NCI-H748 (cell line): Measurements from ENCODE around the gene TBX10.
A peak's percentile ranks its signal among the peaks of the same experiment; 100 is the strongest.
"Not testable (repeated sequence)": the region's sequence is repeated elsewhere in the genome, so short reads cannot be mapped to it uniquely, and the experiment has no call there.

Experiments used
- DNase-seq: peaks from one replicate; lab custom pipeline; 2025; ENCODE audit not compliant: unreplicated experiment; lab: John Stamatoyannopoulos, UW

TBX10 gene

DNA sequence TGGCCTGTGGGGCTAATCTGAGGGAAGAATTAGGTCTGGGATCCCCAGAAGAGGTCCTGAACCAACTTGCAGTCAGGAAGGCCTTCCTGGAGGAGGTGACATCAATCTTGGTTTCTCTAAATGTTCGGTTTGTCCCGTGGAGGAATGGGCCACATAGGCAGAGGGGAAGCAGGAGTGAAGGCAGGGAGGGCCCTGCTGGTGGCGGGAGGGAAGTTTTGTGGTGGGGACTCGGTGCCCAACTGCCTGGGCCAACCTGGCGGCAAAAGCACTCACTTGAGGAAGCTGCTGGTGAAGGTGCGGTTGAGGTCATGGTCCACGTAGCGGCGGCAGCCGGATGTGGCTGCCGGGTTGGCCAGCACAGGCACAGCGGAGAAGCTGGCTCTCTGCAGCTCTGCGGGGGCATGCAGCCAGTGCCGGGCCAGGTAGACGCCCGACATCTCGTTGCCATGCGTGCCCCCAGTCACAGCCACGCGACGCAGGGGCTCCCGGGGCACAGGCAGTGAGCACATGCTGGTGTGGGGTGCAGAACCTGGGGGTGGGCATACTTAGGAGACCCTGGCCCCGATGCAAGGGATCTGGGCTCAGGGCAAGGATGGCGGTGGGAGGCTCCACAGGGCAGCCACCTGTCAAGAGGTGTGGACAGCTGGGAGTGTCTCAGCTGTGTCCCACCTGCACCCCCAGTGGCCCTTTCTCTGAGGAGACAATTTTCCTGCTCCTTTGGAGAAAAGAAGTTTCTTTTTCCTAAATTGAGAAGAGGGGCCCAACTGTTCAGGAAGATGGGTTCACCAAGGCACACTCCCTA, 7.2 kb upstream of the TBX10 start:
- DNase-seq = no peak

GRCh38 chr11:67645521-67646461, 6.2 kb upstream of the TBX10 start:
- no peak for DNase-seq

- DNase-seq = no peak
These were observed 5.2 kb upstream of the TBX10 start for GRCh38 chr11:67644472-67645418.

DNA sequence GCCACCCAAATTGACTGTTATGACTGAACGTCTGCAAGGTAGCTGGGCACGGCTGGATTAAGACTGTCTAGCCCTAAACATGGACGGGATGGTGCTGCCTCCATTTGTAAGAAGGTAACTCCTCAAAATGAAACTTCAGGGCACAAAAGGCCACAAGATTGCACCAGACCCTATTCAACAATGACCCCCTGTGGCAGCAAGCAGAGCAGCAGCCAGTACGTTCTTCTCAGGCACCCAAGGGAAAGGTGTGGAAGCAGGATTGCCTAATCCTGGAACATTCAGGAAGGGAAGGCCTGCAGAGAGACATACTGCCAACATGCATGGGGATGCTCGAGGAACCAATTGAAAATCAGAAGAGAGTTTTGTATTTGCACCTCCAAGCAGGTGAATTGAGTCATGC, 4.5 kb upstream of the TBX10 start:
- no peak for DNase-seq

DNA sequence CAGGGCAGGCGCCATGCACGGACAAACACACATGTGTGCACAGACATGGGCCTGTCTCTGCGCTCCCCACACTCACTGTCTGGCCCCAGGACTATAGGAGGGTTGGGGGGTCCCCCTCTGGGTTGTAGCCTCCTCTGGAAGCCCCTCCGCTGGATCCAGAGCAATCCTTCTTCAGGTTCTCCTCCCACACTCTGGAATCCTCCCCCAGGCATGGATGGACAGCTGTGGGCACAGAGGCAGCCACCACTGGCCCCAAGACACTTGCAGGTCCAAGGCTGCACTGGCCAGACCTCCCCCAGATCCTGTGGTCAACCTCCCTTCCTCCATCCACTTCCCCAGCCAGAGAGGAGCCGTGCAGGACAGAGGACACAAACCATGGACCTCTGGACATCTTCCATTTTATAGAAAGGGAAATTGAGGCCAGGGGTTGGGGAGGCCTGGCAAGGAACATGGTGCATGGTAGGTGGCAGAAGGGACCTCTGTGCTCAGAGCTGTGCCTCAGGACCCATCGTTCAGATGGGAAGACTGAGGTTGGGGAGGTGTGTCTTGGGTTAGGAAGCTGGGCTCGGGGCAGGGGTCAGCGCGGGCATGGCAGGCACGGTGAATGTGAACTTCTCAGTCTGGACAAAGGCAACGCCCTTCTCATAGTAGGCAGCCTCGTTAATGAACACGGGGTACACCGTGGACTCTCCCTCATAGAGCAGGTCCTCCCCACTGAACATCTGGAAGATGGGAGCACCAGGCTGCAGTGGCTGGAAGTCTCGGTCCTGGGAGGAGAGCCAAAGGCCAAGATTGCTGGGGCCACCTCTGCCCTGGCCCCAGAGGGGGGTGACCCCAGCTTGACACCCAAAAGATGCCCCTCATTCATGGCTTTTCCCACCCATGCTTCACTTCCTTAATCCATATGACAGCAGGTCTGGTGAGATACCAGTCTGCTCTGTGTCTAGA, 2.9 kb upstream of the TBX10 start:
- DNase-seq = no peak

DNA sequence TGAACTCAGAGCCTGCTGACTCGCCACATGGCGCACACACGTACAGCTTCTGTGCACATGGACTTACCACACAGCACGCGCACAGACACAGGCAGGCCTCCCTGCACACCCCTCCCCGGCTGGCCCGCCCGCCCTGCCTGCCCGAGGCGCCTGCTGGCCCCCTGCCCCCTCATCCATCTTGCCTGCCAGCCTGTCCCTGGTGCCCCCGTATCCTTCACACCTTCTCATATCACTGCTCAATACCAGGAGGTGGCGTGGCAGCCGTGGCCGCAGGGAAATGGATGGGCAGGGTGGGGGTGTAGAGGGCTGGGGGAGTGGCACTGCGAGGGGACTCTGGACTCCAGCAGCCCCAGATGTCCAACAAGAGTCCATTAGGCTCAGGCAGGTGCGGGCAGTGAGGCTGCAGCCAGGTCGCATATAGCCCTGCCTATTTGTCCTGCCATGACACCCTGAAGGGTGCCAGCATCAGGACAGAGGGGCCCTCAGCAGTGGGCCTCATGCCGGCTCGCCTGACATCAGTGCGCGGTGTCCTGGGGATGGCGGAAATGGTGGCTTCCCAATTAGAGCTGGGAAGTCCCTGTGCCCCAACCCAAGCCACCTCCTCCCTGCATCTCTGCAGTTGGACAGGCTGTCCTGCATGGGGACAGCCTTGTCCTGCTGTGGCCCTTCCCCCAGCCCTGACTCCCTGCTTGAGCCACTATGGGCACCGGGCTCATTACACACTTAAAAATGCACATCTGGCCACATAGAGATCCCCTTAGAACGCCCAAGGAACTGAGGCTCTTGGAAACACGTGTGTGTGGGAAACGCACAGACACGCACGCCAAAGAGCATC, 2.0 kb upstream of the TBX10 start:
- no peak for DNase-seq

DNA sequence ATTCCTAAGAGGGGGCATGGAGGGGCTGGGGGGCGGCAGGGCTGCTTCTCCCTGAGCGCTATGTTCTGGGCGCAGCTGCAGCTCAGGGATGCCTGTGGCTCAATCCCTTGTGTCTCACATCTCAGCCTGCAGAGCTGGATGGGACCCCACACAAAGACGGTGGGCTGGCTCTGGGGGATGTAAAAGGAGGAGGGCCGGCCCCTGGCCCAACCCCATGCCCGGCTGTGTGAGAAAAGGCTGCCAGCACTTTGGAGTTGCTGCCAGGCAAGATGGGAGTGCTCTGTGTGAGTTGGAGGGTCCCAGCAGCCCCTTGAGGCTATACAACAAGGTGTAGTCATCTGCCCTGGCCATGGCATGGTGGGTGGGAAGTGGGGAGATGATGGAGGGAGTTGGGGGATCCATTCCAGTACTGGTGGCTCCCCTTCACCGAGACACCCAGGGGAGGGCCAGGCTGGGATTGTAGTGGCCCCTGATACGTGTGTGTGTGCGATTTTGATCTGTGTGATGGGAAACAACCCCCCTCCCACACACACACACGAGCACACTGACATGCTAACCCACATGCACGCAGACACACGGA, 1.3 kb upstream of the TBX10 start:
- no peak for DNase-seq

DNA sequence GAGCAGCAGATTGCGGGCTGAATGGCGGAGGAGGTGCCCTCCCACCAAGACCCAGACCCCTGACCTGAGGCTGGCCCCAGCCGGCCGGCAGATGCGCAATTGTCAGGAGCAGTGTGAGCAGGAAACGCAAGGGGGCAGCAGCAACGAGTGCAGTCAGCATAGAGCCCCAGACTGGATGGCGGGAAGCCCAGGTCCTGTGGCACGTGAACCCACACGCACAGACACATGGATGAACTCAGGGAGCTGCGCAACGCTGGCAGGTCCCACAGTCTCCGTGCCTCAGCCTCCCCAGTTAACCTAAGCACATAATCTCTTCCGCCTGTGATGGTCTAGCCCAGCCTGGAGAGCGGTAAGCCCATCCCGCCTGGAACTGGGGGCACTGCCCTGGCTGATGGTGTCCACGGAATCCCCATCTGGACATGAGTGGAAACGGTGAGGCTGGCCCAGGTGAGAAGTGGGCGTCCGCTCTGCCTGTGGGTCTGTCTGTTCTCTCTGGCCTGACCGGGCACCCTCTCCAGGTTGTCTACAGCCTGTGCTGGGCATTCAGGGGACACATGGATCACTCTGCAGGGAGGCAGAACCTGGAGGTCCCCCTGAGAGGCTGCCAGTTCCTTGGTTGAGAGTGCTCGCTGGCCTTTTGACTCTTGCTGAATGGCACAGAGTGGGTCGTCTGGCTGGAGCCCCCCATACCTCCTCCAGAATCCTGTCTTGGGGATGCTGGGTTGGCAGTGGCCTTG, 626 bp upstream of the TBX10 start:
- peak; percentile 62 for DNase-seq

- no peak for DNase-seq
These were observed 777 bp downstream of the TBX10 start for GRCh38 chr11:67638535-67639437.

- DNase-seq = not testable (repeated sequence)
These were observed 2.1 kb downstream of the TBX10 start for GRCh38 chr11:67637441-67637840.

- DNase-seq = no peak
These were observed 2.6 kb downstream of the TBX10 start for GRCh38 chr11:67636962-67637361.

- DNase-seq = no peak
These were observed 4.4 kb downstream of the TBX10 start for GRCh38 chr11:67635231-67635521.

- DNase-seq = no peak
These were observed 5.0 kb downstream of the TBX10 start for GRCh38 chr11:67634366-67635230.

- DNase-seq = no peak
These were observed 5.7 kb downstream of the TBX10 start for GRCh38 chr11:67633758-67634365.

DNA sequence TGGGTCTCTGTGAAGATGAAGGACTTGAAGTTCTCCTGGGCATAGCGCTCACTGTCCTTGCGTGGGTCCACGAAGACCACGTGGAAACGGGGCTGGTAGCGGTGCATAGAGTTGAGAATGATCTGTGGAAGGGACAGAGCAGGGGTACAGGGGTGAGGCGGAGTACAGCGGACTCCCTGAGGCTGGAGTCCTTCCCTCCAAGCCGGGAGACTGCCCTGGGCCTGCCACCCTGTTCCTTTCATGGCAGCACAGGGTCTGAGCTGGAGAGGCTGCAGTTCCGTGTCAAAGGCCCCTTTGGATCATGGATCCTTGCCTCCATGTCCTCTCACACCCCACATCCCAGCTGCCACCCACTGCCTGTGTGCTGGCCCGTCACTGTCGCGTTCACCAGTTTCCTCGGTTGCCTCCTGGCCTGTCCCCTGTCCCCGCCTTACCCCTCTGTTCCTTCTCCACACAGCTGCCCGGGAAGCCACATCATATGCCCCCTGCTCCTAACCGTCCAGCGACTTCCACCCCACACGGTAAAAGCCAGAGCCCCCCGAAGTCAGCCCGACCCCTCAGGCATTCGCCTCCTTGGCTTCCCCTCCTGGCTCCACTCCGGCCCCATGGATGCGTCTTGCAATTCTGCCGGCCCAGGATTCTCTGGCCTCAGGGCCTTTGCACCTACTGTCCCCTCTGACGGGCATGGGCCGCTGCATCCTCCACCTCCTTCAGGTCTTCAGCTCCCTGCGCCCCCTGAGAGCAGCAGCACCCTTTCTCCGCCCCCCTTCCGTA, 6.4 kb downstream of the TBX10 start:
- no peak for DNase-seq
